GM21619 (cell line): ENCODE data around the gene PROP1.
"Not testable (repeated sequence)": the region's sequence is repeated elsewhere in the genome, so short reads cannot be mapped to it uniquely, and the experiment has no call there.

Source experiments
- ATAC-seq: cut with Tn5 transposase; IDR thresholded peaks from one replicate; pipeline ENCODE4 v1.9.1; 2021; ENCODE audit not compliant: unreplicated experiment

Gene PROP1

DNA sequence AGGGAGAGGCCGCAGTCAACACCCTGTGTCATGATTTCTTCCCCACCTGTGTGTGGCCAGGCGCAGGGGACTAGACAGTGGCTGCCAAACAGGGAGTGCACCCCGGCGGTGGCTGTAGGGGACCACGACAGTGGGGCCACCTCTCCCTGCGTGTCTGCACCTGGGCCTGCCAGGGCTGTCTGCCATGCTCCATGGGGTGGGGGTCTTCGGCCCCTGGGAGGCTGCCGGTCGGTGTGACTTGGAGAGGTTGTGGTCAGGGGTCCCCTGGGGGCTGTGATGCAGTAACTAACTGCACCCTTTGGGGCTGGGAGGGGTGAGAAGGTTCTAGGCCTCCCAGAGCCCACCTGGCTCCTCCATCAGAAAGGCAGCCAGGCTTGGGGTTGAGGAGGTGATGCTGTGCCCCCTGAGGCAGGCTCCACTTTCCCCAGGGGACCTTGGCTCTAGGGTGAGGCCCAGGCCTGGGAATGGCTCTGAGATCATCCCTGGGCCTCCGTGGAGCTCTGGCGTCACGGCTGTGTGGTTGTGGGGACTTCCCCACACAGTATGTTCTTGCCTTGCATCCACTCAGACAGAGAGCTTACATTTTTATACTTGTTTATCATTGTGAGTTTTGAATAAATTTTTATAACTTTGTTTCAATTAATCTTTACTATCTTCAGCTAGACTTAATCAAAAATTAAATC is 50.3 kb downstream of the PROP1 start:
- not testable (repeated sequence) for ATAC-seq

DNA sequence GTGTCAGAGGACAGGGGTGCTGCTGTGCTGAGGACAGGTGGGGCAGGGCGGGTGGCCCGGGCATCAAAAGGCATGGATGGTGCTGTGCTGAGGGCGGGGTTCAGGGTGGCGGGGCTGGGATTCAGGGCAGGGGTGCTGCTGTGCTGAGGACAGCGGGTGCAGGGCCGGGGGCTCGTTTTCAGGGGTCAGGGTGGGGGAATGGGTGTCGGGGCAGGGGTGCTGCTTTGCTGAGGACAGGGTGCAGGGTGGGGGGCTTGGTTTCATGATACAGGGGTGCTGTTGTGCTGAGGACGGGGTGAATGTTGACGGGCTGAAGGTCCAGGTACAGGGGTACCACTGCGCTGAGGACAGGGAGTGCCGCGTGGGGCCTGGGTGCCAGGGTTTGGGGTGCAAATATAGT is 50.9 kb downstream of the PROP1 start:
- ATAC-seq, result not testable (repeated sequence)

GRCh38 chr5:177943805-177944736 is 52.0 kb downstream of the PROP1 start:
- ATAC-seq, result peak; percentile 37

- not testable (repeated sequence) for ATAC-seq
Measured at GRCh38 chr5:177942896-177943295, 53.1 kb downstream of the PROP1 start.
